Activated CD8-positive, alpha-beta memory T cell treated with anti-CD3 and anti-CD28 coated beads for 4 hours (primary cell): ENCODE results near the gene SLC41A3.

Source experiments
- DNase-seq, 2 donors: peaks; one replicate each; pipeline ENCODE4 v3.0.0-alpha.2; 2020; ENCODE audit warnings: low read depth in 2 of 2

The SLC41A3 gene

DNA sequence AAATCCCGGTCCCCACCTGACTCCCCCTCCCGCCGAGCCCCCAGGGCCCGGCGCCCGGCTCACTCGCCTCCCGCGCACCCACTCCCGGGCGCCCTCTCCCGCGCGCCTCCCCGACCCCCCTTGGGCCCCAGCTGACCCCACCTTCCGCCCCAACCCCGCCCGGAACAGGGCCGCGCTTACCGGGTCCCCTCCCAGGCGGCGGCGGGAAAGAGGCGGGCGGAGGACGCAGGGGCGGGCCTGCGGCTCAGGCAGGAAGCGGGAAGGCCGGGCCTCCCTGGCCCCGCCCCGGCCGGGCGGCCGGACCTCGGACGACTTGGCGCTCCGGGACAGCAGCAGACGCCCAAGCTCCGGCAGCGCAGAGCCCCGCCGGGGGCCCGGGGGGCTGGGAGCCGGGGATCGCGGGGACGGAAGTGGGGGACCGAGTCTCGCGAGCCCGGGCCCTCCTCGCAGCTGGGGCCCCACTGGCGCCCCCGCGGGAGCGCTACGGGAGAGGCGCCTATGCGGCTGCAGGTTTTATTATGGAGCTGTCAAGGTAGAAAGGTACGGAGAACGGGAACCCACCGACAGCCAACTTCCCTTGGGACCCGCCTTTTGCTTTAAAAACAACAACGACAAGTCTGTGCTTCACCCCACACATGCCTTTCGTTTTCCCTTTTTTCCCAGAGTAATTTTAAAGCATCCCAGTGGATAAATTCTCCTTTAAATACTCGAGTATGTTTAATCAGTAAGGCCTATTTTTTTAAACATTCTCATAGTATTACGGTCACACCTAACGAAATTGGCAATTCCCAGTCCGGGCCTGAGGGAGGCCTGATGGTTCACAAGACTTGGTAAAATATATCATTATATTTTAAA is at the start of gene SLC41A3:
SLC41A3 (minus strand) TSS at position 212 of the 855 bp plus-strand sequence. CDS start 15,905 bp downstream, outside the sequence.
- DNase-seq, result peak; percentile 64 to 68

DNA sequence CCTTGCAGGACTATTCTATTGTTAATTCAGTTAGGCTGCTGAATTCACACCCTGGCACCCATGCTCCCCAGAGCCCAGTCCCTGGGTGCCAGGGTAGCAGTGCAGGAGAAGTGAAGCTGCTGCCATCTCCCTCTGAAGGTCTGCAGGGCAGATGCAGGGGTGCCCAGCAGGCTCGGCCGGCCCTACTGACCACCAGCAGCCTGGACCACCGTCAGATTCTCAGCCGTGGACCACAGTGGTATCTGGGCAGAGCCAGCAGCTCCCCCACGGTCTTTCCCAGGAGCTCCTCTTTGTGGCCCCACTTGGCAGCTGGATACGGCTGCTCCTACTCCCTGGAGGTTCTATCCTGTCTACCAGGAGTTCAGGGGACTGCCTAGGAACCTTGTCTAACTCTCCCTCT is 49.7 kb upstream of the SLC41A3 start:
- no peak for DNase-seq

- no peak for DNase-seq
These were observed 49.0 kb upstream of the SLC41A3 start for GRCh38 chr3:126132751-126133511.

DNA sequence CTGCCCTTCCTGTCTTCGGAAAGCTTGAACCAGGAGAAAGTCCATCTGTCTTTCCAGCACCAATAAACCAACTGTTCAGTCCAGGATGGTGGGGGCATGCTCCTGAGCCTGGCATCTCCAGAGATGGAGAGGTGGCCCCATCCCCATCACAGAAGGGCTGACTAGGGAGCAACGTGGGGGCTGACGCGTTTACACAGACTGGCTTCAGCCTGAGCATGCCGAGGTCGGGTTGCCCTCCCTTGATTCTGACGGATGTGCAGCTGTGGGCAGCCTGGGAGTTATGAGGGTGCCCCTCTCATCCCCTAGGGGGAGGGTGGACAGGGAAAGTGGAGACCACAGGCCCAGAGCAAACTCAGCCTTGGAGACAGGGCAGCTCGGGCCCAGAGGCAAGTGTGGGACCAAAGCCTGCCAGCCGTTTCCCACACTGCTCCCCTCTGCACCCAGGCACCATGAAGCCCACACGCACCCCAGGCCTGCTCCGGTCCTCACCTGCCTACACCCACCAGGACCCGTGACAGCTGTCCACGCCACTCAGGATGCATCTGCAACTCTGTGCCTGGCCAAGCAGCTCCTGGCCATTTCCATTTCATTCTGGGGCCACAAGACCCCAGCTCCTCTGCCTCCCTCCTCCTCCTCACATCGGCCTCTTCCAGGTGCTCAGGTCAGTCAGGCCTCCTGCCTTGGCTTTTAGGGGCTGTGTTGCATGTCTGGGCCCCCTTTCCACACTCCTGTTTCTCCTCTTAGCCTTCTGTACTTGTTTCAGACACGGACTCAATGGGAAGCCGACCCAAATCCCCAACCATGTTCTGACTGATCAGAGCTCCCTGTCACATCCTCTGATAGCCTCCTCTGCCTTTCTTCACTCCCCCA is 48.2 kb upstream of the SLC41A3 start:
- DNase-seq, result no peak

- no peak for DNase-seq
These were observed 47.2 kb upstream of the SLC41A3 start for GRCh38 chr3:126130981-126131745.

DNA sequence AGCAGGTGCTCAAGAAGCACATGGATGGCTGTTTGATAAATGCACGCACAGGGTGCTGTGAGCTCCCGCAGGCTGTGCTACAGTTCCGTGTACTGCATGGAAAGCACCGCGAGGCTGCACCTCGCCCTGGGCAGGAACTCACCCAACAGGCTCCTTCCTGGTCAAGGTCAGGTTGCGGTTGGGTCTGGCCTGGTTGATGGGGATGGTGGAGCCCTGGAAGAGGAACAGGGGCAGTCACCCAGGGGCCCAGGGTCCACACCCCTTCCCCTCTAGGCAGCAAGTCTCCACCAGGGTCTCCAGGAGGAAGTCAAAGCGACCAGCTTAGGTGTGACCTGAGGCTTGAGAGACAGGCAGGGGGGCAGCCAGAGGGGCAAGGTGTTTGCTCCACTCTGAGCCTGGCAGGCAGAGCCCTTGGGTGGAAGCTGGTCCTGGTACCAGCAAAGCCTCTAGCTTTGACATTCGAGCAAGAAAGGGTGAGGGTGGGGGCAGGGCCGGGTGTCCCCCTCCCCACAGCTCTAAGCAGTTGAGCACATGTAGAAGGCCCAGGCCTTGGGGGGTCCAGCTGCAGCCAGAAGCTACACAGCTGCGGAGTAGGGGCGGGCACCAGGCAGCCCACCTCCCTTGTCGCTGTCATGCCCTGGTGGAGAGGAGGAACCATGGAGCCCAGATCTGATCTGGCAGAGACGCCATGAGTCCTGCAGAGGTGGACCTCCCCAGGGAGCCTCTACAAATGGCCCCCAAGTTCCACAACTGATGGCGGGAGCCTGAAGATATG is 46.3 kb upstream of the SLC41A3 start:
- DNase-seq, result no peak

GRCh38 chr3:126129398-126129891 is 45.5 kb upstream of the SLC41A3 start:
- DNase-seq, result no peak

GRCh38 chr3:126128504-126129397 is 44.8 kb upstream of the SLC41A3 start:
- DNase-seq, result no peak

- DNase-seq, result no peak
These were observed 44.0 kb upstream of the SLC41A3 start for GRCh38 chr3:126127904-126128303.

GRCh38 chr3:126127452-126127851 is 43.5 kb upstream of the SLC41A3 start:
- no peak for DNase-seq

GRCh38 chr3:126126811-126127431 is 43.0 kb upstream of the SLC41A3 start:
- DNase-seq, result no peak

- no peak for DNase-seq
These were observed 42.4 kb upstream of the SLC41A3 start for GRCh38 chr3:126126286-126126685.

DNA sequence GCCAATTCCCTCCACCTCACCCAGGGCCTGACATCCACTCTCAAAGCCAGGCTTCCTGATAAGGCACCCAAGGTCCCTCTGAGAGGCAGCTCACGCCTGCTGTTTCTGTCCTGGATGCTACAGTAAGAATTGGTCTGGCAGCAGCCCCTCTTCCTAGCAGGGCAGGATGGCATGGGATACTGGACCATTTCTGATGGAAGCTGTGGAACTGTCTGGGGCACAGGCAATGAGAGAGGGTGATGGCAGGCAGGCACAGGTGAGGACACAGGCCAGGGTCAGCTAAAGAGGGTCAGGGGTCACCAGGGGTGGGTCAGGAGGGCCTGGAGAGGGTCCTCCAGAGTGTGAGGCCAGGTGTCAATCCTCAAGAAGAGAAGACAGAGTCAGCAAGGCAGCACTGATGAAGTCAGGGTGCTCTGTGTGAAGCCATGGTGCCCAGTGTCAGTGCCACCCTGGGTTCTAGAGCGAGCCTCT is 41.9 kb upstream of the SLC41A3 start:
- no peak for DNase-seq

GRCh38 chr3:126125341-126125740 is 41.4 kb upstream of the SLC41A3 start:
- DNase-seq, result no peak

GRCh38 chr3:126124896-126125295 is 41.0 kb upstream of the SLC41A3 start:
- no peak for DNase-seq

- no peak for DNase-seq
These were observed 40.4 kb upstream of the SLC41A3 start for GRCh38 chr3:126124148-126124868.

DNA sequence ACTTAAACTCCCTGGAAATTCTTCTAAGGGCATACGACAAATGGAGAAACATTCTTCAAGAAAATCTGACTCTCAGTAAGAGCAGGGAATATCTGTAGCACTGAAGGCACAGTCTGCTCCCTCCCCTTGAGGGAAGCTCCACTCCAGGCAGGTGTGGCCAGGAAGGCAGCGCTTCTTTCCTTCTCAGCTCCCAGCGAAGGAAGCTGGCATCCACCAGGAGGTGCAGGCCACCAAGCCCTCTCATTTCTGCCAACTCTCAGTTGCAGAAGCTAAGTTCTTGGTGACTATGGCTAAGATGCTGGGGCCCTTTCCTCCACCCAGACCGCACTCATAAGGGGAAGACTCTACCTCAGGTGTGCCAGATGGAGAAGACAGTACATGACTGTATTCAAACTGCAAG is 37.7 kb upstream of the SLC41A3 start:
- no peak for DNase-seq

GRCh38 chr3:126121074-126121473 is 37.1 kb upstream of the SLC41A3 start:
- DNase-seq, result no peak
